ENCODE results near the gene ZNF236.

GRCh38 chr18:76928179-76928868, 106.0 kb downstream of the ZNF236 start:
- TF ChIP-seq CTCF (IDR thresholded peaks at IDR 0.05), result no peak
- TF ChIP-seq POLR2A (IDR thresholded peaks at IDR 0.05), result no peak
